Pons (tissue), 1 donor: ENCODE measurements around the gene METTL1.

Experiments used
- DNase-seq: peaks from one replicate; pipeline ENCODE4 v3.0.0-alpha.2; 2016; ENCODE audit warnings: low spot score

The METTL1 gene

DNA sequence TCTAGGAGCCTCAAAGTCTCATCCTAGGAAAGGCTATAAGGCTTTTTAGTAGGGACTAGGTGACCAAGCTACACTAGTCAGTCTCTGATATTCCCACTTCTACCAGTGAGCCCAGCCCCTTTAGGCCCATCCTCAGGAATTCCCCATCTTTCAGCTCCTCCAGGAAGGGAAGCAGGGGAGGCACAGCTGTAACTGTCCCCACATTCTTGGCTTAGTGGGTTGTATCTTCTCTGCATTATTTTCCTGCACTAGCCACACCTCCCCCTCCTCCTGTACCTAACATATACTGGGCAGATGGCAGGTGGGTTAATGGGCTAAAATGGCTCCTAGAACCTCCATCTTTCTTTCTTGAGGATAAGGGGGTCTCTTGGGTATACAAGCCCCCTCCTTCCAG is 4.6 kb downstream of the METTL1 start:
- no peak for DNase-seq

- no peak for DNase-seq
Observed at GRCh38 chr12:57766464-57767304, 5.2 kb downstream of the METTL1 start, which contains the start of gene CYP27B1. TSS of gene CYP27B1 (minus strand) at chr12:57767078. CDS start at chr12:57767041, 37 bp downstream.

- DNase-seq: no peak
Observed at GRCh38 chr12:57765698-57766463, 6.0 kb downstream of the METTL1 start.

- no peak for DNase-seq
Observed at GRCh38 chr12:57765003-57765697, 6.8 kb downstream of the METTL1 start.

GRCh38 chr12:57764662-57765002 is 7.3 kb downstream of the METTL1 start:
- DNase-seq: no peak

DNA sequence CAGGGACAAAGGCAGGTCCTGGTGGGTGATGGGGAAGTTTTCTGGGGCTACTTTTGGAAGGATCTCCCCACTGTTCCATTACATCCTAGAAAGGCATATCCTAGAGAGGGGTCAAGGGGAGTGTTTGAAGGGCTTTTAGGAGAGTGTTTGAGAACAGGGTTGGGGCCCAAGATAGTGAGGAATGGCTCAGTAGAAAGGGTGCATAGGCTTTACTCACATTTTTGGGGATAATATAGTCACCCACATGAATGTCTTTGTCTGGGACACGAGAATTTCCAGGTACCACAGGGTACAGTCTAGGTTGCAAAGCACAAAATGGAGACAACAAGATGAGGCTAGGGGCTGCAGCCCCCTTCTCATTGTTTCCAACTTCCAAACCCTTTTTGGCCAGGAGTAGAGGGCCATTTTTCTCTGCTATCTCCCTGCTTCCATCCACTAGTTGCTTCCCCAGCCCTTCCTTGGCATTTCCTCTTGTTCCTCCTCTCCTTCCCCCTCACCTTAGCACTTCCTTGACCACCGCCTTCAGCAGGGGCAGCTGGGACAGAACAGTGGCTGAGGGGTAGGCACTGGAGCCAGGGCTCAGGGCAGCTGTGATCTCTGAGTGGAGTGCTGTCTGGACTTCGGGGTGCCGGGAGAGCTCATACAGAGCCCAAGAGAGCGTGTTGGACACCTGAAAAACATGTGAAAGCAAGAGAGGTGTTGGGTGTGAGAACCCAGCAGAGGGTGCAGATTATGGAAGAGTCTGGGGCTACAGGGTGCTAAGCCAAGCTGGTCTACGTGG is 7.8 kb downstream of the METTL1 start:
- no peak for DNase-seq

DNA sequence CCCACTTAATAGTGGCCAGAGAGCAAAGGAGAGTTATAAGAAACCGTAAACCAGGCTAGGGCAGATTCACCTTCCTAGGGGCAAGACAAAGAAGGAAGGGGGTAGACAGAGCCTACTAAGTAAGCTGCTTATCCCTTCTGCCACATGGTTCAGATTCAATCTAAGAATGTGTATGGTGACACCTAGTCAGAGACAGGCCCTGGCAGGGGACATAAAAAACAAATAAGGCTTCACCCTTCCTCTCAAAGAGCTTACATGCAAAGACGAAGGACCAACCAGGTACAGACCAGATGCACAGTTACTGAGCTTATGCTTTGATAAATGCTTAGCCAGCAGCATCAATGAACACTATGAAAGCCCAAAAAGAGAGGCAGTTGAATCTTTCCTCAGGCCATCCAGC is 9.4 kb downstream of the METTL1 start:
- no peak for DNase-seq

DNA sequence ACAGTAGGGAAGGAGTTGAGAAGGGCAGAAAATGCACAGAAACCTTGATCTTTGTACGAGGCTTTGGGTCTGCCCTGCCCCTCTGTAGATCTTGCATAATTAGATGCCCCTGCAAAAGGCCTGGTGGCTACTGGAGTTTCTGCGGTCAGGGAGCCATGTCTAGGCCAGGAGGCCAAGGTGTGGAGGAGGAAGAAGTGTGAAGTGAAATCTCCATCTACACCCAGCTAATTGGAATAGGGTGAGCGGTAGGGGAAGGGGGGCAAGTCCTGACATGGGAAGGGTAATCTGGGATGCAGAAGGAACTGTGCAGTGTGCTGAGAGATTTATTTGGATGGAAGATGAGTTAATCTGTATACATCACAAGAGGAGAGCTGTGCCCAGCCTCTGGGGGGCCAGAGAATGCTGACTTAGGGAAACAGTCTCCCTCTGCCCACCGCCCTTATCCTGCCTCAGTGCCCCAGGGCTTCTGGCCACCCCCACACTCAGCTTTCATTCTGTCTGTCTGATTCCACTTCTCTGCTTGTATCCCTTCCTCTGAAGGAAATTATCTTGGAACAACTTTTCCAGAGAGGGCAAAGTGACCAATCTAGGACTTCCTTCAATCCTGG is 10.4 kb downstream of the METTL1 start:
- DNase-seq: no peak

- DNase-seq: no peak
Observed at GRCh38 chr12:57760347-57760982, 11.4 kb downstream of the METTL1 start.

- DNase-seq: no peak
Observed at GRCh38 chr12:57759360-57759980, 12.4 kb downstream of the METTL1 start.

DNA sequence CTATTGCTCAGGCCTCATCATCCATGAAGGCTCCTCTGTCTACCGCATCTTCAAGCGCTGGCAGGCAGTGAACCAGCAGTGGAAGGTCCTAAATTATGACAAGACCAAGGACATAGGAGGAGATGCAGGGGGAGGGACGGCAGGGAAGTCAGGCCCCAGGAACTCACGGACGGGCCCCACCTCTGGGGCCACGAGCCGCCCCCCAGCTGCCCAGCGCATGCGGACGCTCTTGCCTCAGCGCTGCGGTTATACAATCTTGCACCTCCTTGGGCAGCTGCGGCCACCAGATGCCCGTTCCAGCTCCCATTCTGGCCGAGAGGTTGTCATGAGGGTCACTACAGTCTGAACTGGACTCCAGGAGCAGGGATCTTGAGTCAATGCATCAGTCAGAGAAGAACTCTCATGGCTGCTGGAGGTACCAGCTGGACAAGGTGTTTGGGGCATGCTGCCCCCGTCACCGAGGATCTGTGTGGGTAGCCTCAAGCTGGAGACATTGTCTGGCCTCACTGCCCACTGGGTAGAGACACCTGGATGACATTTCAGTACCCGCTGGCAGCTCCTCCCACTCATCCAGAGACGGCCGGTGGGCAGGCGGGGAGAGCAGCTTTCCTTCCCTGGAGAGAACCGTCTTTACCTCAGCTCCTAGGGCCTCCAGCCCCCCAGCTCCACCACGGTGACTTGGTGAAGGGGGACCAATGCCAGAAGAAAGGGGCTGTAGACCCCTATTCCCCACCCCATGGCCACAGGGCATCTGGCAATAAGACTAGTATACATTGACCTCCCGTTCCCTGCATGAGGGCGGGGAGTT is 13.1 kb downstream of the METTL1 start:
- DNase-seq: no peak

DNA sequence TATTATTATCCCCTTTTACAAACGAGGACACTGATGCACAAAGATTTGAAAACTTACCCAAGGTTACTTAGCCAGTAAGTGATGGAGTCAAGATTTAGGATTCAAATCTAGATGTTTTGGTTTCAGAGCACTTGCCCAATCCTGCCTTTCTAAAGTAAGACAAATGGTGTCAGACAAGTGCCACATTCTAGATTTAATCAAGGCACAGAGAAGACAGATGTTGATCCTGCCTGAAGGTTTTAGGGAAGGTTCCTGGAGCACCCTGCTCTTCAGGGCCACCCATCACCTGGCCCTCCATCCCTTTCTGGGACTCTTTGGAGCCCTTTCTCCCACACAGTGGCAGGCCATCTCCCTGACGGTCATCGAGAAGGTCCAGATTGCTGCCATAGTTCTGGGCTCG is 14.1 kb downstream of the METTL1 start:
- no peak for DNase-seq

DNA sequence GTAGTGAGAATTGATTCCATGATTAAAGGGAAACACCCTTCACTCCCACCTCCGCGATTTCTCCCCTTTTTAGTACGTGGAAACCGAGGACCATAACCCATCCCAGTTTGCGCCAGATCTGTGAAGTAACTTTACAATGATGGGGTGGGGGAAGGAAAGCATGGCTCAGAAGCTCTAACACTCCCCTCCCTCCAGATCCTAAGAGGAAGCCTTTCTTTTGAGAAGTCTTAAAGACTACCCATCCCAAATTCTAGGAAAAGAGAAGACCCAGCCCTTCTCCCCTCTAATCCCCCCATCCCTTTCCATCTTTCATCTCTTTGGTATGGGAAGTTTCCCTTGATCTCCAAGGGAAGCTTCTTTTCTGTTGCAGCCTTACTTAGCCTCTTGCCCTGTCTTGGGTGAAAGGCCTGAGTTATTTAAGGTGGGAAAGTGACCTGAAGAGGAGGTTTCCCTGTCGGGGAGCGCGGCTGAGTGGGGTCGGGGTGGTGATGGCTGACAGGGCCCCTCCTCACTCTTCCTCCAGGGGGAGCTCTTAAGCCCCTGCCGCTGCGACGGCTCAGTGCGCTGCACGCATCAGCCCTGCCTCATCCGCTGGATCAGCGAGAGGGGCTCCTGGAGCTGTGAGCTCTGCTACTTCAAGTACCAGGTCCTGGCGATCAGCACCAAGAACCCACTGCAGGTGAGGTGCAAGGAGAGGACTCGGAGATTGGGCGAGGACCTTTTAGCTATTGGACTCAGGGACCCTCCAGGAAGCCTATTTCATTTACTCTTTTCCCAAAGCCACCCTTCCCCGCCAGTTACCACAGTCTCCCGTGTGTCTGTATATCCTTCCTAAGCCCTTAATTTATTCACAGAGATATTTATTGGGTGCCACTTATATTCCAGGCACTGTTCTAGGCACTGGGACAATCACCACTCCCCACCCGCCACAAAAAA is 15.2 kb downstream of the METTL1 start:
- DNase-seq: no peak

- no peak for DNase-seq
Observed at GRCh38 chr12:57755454-57756372, 16.2 kb downstream of the METTL1 start.

DNA sequence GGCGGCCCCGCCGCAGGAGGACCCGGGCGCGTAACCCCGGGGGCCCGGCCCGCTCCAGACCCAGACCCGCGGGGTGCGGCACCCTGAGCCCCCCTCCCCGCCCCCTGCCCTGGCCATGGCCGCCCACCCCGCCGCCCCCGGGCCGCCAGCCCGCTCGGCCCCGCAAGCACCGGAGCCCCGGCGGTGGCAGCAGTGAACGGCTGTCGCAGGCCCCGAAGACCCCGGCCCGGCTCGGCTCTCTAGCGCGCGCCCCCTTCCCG is 16.8 kb downstream of the METTL1 start:
- no peak for DNase-seq

- DNase-seq: peak; percentile 41
Observed at GRCh38 chr12:57754411-57755193, 17.3 kb downstream of the METTL1 start, which contains the start of gene MARCHF9. TSS of gene MARCHF9 (plus strand) at chr12:57755103. CDS start at chr12:57755529, 426 bp downstream.
